A673 (cell line): ENCODE results near the gene SLX4IP. TPM values are rescaled to one million over a fixed set of nuclear protein-coding genes. Genes with fewer than 3 reads are reported as not detected.

ENCODE experiments used
- BruUV-seq: library from RNA; stranded (reverse); fragments of 400-500 nt; replicated peaks from 2 replicates; lab custom pipeline; 2021; lab: Mats Ljungman, UMichigan
- CTCF ChIA-PET: fragments of 300-600 bp; sonication (Branson Sonifier 250); formaldehyde crosslinking; loops from one replicate; lab custom pipeline; 2022; ENCODE audit warnings: antibody characterized with exemption; lab: Charles Lee
- POLR2A ChIA-PET: fragments of 300-600 bp; sonication (Branson Sonifier 250); formaldehyde crosslinking; loops from one replicate; lab custom pipeline; 2022; ENCODE audit warnings: antibody characterized with exemption; ENCODE audit not compliant: low non-redundant PET; lab: Charles Lee
- DNase-seq: peaks from one replicate; pipeline ENCODE4 v3.0.0-alpha.2; 2015; ENCODE audit warnings: low spot score
- H3K27ac ChIP-seq: fragments of 200-600 bp; sonication (generic); 2 replicates; pipeline ENCODE4 v1.5.1; 2016; ENCODE audit warnings: mixed run types, low read depth, mild to moderate bottlenecking, mixed read lengths, antibody characterized with exemption, low read length; ENCODE audit not compliant: poor library complexity, severe bottlenecking
- H3K27me3 ChIP-seq: fragments of 200-600 bp; sonication (generic); replicated peaks from 2 replicates; pipeline ENCODE4 v1.6.1; 2017; ENCODE audit warnings: mixed run types, low read depth, mild to moderate bottlenecking, mixed read lengths, antibody characterized with exemption, low read length; ENCODE audit not compliant: insufficient read depth, poor library complexity
- H3K36me3 ChIP-seq: fragments of 200-600 bp; sonication (generic); 2 replicates; pipeline ENCODE4 v1.6.1; 2016; ENCODE audit warnings: mixed run types, mild to moderate bottlenecking, mixed read lengths, antibody characterized with exemption, low read length; ENCODE audit not compliant: insufficient read depth, poor library complexity, severe bottlenecking
- H3K4me1 ChIP-seq: fragments of 200-600 bp; sonication (generic); 2 replicates; pipeline ENCODE4 v1.6.1; 2017; ENCODE audit warnings: mixed run types, mild to moderate bottlenecking, mixed read lengths, antibody characterized with exemption, low read length; ENCODE audit not compliant: insufficient read depth, poor library complexity, severe bottlenecking
- H3K4me3 ChIP-seq: fragments of 200-600 bp; sonication (generic); 2 replicates; pipeline ENCODE4 v1.5.1; 2016; ENCODE audit warnings: low read depth, mixed run types, mild to moderate bottlenecking, mixed read lengths, low read length; ENCODE audit not compliant: poor library complexity, severe bottlenecking
- H3K9me3 ChIP-seq: fragments of 200-600 bp; sonication (generic); 2 replicates; pipeline ENCODE4 v1.6.1; 2016; ENCODE audit warnings: mixed run types, low read depth, mild to moderate bottlenecking, mixed read lengths, antibody characterized with exemption, low read length; ENCODE audit not compliant: poor library complexity, severe bottlenecking
- EZH2 ChIP-seq: fragments of 200-600 bp; sonication (generic); IDR thresholded peaks from 2 replicates; pipeline ENCODE4 v1.6.1; 2017; ENCODE audit warnings: borderline replicate concordance, low read depth, mild to moderate bottlenecking, mixed read lengths, antibody characterized with exemption, low read length; ENCODE audit not compliant: poor library complexity, severe bottlenecking
- intact Hi-C: fragments of 100-400 bp; cut with micrococcal nuclease; formaldehyde crosslinking; loops from one replicate; pipeline ENCODE4 v1.10.0; 2022; ENCODE audit not compliant: unreplicated experiment
- total RNA-seq: library from RNA; stranded (reverse); gene quantifications from 2 replicates; pipeline ENCODE4 v1.2.3, GENCODE V29; 2021
- TF ChIP-seq, protein P1 (sequence below): fragments of 300-800, 200-600 bp; sonication (generic); conservative IDR thresholded peaks from 2 replicates; pipeline ENCODE4 v1.5.1; 2017; ENCODE audit warnings: low read depth, mild to moderate bottlenecking, antibody characterized with exemption, low read length, moderate library complexity, mixed read lengths

SLX4IP gene
- total RNA-seq, 1 experiment from 2014 or later: 9.8 TPM

- no TSS peak for BruUV-seq
- intact Hi-C loops: loop anchor here (5.0 kb wide), 1 partner anchor 187 kb away; no protein-coding TSS in a partner anchor
- Histone ChIP-seq H3K36me3 (peaks cover 62% of the 10 kb centered on the region), H3K27ac (no peak overlapping the region), H3K4me3 (no peak overlapping the region), H3K9me3 (no peaks in the 10 kb centered on the region), H3K27me3 (no peaks in the 10 kb centered on the region), H3K4me1 (peaks cover 47% of the 10 kb centered on the region)
- ChIA-PET CTCF (no interaction called here), POLR2A (no interaction called here)
- DNase-seq: no peak
- TF ChIP-seq, protein P1, sequence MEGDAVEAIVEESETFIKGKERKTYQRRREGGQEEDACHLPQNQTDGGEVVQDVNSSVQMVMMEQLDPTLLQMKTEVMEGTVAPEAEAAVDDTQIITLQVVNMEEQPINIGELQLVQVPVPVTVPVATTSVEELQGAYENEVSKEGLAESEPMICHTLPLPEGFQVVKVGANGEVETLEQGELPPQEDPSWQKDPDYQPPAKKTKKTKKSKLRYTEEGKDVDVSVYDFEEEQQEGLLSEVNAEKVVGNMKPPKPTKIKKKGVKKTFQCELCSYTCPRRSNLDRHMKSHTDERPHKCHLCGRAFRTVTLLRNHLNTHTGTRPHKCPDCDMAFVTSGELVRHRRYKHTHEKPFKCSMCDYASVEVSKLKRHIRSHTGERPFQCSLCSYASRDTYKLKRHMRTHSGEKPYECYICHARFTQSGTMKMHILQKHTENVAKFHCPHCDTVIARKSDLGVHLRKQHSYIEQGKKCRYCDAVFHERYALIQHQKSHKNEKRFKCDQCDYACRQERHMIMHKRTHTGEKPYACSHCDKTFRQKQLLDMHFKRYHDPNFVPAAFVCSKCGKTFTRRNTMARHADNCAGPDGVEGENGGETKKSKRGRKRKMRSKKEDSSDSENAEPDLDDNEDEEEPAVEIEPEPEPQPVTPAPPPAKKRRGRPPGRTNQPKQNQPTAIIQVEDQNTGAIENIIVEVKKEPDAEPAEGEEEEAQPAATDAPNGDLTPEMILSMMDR: no peak
- TF ChIP-seq EZH2: no peak
Measured at GRCh38 chr20:10654630-10655029, 219.5 kb downstream of the SLX4IP start.

DNA sequence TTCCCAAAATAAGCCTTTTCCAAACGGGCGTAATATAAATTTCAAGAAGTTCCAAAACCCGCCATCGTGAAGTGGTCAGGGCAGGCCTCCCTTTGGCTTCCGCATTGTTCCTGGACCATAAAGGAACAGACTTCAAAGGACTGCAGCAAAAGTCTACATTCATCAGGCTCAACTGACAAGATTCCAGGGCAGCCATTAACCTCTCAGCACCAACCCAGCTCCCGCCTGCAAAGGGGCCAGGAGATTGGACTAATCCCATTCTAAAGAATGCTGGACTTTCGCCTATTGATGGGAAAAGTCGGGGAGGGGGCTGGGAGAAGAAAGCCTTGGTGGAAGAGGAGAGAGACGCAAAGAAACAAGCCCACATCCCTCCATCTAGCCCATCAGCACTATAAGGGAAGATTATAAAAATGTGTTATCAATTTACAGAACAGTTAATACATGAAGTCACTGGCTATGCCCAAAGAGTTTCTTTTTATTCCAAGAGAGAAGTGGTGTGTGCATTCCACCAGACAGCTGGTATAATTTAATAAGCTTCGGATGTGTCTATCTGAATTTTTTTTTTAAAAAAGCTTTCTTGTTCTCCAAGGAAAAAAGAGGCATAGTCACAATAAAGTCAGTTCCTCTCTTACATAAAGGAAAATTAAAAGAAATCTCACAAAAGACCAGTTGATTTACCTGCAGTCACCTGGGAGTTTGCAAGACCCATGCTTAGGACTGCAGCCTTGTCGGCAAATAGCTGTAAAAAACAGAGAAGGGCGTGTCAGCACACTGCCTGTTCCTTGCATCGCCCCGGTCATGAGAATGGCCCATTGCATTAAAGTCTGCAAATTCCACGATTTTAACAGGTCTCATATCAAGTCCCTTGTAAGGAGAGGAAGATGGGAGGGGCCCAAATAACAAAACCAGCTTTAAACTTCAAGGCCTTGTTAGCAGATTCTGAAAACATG is 220.9 kb downstream of the SLX4IP start:
- POLR2A ChIA-PET: no interaction called here
- Histone ChIP-seq H3K4me1 (peaks cover 34% of the 10 kb centered on the region), H3K27me3 (no peaks in the 10 kb centered on the region), H3K4me3 (no peak overlapping the region), H3K9me3 (no peaks in the 10 kb centered on the region), H3K27ac (no peak overlapping the region), H3K36me3 (peaks cover 62% of the 10 kb centered on the region)
- no TSS peak for BruUV-seq
- intact Hi-C loops: no loop called here
- TF ChIP-seq EZH2: no peak
- TF ChIP-seq, protein P1: no peak
- CTCF ChIA-PET: no interaction called here
- DNase-seq: no peak

- peaks cover 71% of the 10 kb centered on the region for H3K36me3 ChIP-seq
- BruUV-seq: no TSS peak
- no peak overlapping the region for H3K4me3 ChIP-seq
- ChIA-PET CTCF (no interaction called here), POLR2A (no interaction called here)
- H3K4me1 ChIP-seq: peaks cover 19% of the 10 kb centered on the region
- TF ChIP-seq EZH2: no peak
- TF ChIP-seq, protein P1: no peak
- intact Hi-C loops: no loop called here
- H3K27ac ChIP-seq: no peak overlapping the region
- no peak for DNase-seq
- H3K27me3 ChIP-seq: no peaks in the 10 kb centered on the region
- H3K9me3 ChIP-seq: no peaks in the 10 kb centered on the region
Measured at GRCh38 chr20:10657453-10657852, 222.3 kb downstream of the SLX4IP start.
